Measurements from ENCODE around the gene HID1. TPM values are rescaled to one million over a fixed set of nuclear protein-coding genes. Genes with fewer than 3 reads are reported as not detected.

Gene HID1
- total RNA-seq, 3 donors from 2014 or later: 29.9 to 56.9 (median 47.4) TPM

GRCh38 chr17:74936470-74936799 is 36.1 kb downstream of the HID1 start:
- DNase-seq: no peak
- Histone ChIP-seq H3K4me3 (no peak overlapping the region), H3K36me3 (ENCODE audit: low read depth) (no peaks in the 10 kb centered on the region), H3K9me3 (no peaks in the 10 kb centered on the region), H3K4me1 (ENCODE audit: low read depth) (peaks cover 8% of the 10 kb centered on the region)
- TF ChIP-seq CTCF (IDR thresholded peaks at IDR 0.05): no peak
- ATAC-seq: no peak
- intact Hi-C loops (cut with DNase I, micrococcal nuclease): no loop called here

DNA sequence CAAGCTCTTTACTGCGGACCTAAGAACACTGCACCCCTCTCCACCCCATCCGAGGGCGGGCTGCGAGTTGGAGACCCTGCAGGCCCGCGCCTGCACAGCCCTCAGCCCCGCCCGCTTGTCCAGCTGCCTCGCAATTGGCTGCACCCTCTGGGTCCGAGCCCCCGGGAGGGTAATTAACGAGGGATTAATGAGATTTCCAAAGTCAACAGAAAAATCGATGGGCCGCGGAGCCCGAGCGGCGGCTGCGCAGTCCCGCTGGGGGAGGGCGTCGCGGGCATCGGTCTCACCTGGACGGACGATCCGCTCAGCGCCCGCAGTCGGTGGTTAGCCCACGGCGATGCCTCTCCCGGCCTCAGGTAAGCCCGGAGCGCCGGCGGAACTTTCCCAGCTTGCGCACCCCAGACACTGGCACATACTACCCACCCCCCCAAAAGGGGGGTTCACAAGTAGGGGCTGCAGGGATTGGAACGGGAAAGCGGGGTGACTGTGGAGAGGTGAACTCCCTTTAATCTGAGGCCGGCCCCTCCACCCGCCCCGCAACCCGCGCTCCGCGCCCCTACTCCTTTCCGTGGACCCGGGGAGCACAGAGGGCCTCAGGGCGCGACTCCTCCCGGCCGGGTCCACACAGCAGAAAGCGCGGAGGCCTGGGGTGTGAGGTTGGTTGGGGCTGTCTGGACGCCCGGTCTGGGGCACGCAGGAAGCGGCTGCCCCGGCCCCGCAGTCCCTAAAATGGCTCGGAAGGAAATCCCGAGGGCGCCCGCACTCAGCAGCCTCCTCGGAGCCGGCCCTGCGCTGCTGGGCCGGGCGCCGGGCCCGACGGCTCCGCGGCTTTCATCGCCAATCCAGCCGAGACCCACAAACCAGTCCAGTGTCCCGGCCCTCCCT is 36.7 kb downstream of the HID1 start, which contains the start of gene OTOP3:
OTOP3 (plus strand) TSS at position 314 of the 885 bp plus-strand sequence; CDS start at position 338, 24 bp downstream.
- DNase-seq: no peak
- no peaks in the 10 kb centered on the region for H3K36me3 ChIP-seq (ENCODE audit: low read depth)
- TF ChIP-seq CTCF (IDR thresholded peaks at IDR 0.05): no peak
- H3K9me3 ChIP-seq: no peaks in the 10 kb centered on the region
- peak; percentile 23 for ATAC-seq
- intact Hi-C loops (cut with DNase I, micrococcal nuclease): no loop called here
- peaks cover 8% of the 10 kb centered on the region for H3K4me1 ChIP-seq (ENCODE audit: low read depth)
- no peak within 1 kb of the TSS for H3K4me3 ChIP-seq

DNA sequence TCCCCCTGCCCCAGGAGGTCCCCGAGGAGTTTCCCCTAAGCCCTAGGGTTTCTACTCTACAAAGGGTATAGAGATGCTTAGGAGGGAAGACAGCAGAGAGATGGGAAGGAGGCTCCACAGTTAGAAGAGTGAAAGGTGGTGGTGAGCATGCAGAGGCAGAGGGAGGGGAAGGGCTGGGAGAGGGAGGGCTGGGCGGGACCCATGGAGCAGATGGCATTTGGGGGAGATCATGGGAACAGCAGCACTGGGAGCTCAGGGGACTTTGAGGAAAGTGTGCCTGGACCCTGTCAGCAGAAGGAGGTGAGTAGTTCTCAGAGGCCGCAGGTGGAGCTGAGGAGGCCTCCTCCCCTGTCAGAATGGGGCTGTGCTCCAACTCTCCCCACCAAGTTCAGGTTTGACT is 37.5 kb downstream of the HID1 start:
- ATAC-seq: no peak
- Histone ChIP-seq H3K36me3 (ENCODE audit: low read depth) (no peaks in the 10 kb centered on the region), H3K4me1 (ENCODE audit: low read depth) (peaks cover 8% of the 10 kb centered on the region), H3K9me3 (no peaks in the 10 kb centered on the region), H3K4me3 (no peak overlapping the region)
- intact Hi-C loops (cut with DNase I, micrococcal nuclease): no loop called here
- DNase-seq: no peak
- TF ChIP-seq CTCF (IDR thresholded peaks at IDR 0.05): no peak

GRCh38 chr17:74930535-74931036 is 42.0 kb downstream of the HID1 start:
- ATAC-seq: no peak
- no peak overlapping the region for H3K4me3 ChIP-seq
- no peak for DNase-seq
- TF ChIP-seq CTCF (IDR thresholded peaks at IDR 0.05): no peak
- no peaks in the 10 kb centered on the region for H3K4me1 ChIP-seq (ENCODE audit: low read depth)
- no peaks in the 10 kb centered on the region for H3K9me3 ChIP-seq
- intact Hi-C loops (cut with DNase I, micrococcal nuclease): no loop called here
- H3K36me3 ChIP-seq (ENCODE audit: low read depth): no peaks in the 10 kb centered on the region

DNA sequence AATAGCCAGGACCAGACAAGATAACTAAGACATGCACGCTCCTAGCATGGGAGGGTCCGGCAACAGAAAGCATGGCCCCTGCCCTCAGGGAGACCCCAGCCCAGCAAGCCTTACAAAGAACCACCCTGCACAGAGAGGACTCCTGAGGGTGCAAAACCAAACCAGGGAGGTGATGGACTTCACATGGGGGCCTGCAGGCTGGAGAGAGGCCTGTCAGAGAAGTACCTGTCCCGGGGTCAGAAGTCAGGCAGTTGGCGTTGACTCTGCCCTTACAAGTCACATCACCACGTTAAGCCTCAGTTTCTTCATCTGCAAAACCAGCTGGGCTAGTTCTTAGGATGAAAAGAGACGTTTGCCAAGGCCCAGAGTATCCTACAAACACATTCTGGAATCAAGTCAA is 43.8 kb downstream of the HID1 start:
- no peak for TF ChIP-seq CTCF (IDR thresholded peaks at IDR 0.05)
- Histone ChIP-seq H3K36me3 (ENCODE audit: low read depth) (no peaks in the 10 kb centered on the region), H3K9me3 (no peaks in the 10 kb centered on the region), H3K4me1 (ENCODE audit: low read depth) (peaks cover 3% of the 10 kb centered on the region), H3K4me3 (no peak overlapping the region)
- intact Hi-C loops (cut with DNase I, micrococcal nuclease): no loop called here
- DNase-seq (no peak), ATAC-seq (no peak)

All from mucosa of descending colon (tissue), 3 donors.